ENCODE results near the gene PNKD.

PNKD gene

GRCh38 chr2:218342837-218343236, 72.5 kb downstream of the PNKD start:
- Histone ChIP-seq H3K23ac (ENCODE audit: low read length) (no peak overlapping the region), H3K36me3 (ENCODE audit: control insufficient read depth in 1 of 2, insufficient read depth in 2 of 2, low read length in 2 of 2) (peaks cover 7 to 9% of the 10 kb centered on the region in 2 experiments), H2AK5ac (ENCODE audit: low read length) (no peak overlapping the region), H4K91ac (ENCODE audit: low read depth, low read length) (no peak overlapping the region), H2BK120ac (ENCODE audit: insufficient read depth, low read length, poor library complexity) (no peak overlapping the region), H3K27ac (ENCODE audit: low read depth, low read length) (no peak overlapping the region), H2AFZ (ENCODE audit: insufficient read depth, low read length, poor library complexity) (no peak overlapping the region), H4K8ac (ENCODE audit: low read depth, low read length) (no peak overlapping the region), H3K9ac (ENCODE audit: low read length) (no peak overlapping the region), H3K18ac (ENCODE audit: low read length) (no peak overlapping the region), H3K4me3 (ENCODE audit: low read depth, low read length) (no peak overlapping the region), H2BK12ac (ENCODE audit: low read length) (no peak overlapping the region), H3K4ac (ENCODE audit: low read depth, low read length) (no peak overlapping the region), H3K79me2 (ENCODE audit: control insufficient read depth, insufficient read depth, low read length, poor library complexity) (no peaks in the 10 kb centered on the region), H3K14ac (ENCODE audit: low read length) (no peak overlapping the region), H3K4me1 (ENCODE audit: control insufficient read depth in 1 of 2, insufficient read depth in 2 of 2, low read length in 2 of 2) (peaks cover 0 to 3% of the 10 kb centered on the region in 2 experiments), H4K12ac (ENCODE audit: low read depth, low read length) (no peak overlapping the region), H3K9me3 (ENCODE audit: insufficient read depth, low read depth, low read length) (no peaks in the 10 kb centered on the region), H2BK5ac (ENCODE audit: low read depth, low read length, poor library complexity) (no peak overlapping the region), H3K27me3 (ENCODE audit: insufficient read depth, low read length) (no peaks in the 10 kb centered on the region), H3K4me2 (ENCODE audit: low read length) (no peak overlapping the region), H3K79me1 (ENCODE audit: low read length) (no peaks in the 10 kb centered on the region)
- no peak for DNase-seq
- WGBS (ENCODE audit: extremely low coverage, insufficient coverage, insufficient read length), result no CpG with 5 or more reads among the region's 5 CpGs

GRCh38 chr2:218343591-218343990, 73.3 kb downstream of the PNKD start:
- no peak overlapping the region for H3K4me3 ChIP-seq (ENCODE audit: low read depth, low read length)
- H4K91ac ChIP-seq (ENCODE audit: low read depth, low read length), result no peak overlapping the region
- no peak overlapping the region for H3K18ac ChIP-seq (ENCODE audit: low read length)
- H2BK12ac ChIP-seq (ENCODE audit: low read length), result no peak overlapping the region
- no peak overlapping the region for H3K27ac ChIP-seq (ENCODE audit: low read depth, low read length)
- no peak overlapping the region for H4K12ac ChIP-seq (ENCODE audit: low read depth, low read length)
- no peaks in the 10 kb centered on the region for H3K27me3 ChIP-seq (ENCODE audit: insufficient read depth, low read length)
- no peak for DNase-seq
- H3K9ac ChIP-seq (ENCODE audit: low read length), result no peak overlapping the region
- no peak overlapping the region for H2AK5ac ChIP-seq (ENCODE audit: low read length)
- H3K23ac ChIP-seq (ENCODE audit: low read length), result no peak overlapping the region
- H2BK120ac ChIP-seq (ENCODE audit: insufficient read depth, low read length, poor library complexity), result no peak overlapping the region
- H3K14ac ChIP-seq (ENCODE audit: low read length), result no peak overlapping the region
- H3K36me3 ChIP-seq (ENCODE audit: control insufficient read depth in 1 of 2, insufficient read depth in 2 of 2, low read length in 2 of 2), result peaks cover 7 to 9% of the 10 kb centered on the region in 2 experiments
- no peak overlapping the region for H2BK5ac ChIP-seq (ENCODE audit: low read depth, low read length, poor library complexity)
- no peak overlapping the region for H3K4ac ChIP-seq (ENCODE audit: low read depth, low read length)
- no peak overlapping the region for H2AFZ ChIP-seq (ENCODE audit: insufficient read depth, low read length, poor library complexity)
- no peaks in the 10 kb centered on the region for H3K79me1 ChIP-seq (ENCODE audit: low read length)
- no peaks in the 10 kb centered on the region for H3K79me2 ChIP-seq (ENCODE audit: control insufficient read depth, insufficient read depth, low read length, poor library complexity)
- WGBS (ENCODE audit: extremely low coverage, insufficient coverage, insufficient read length), result no CpG with 5 or more reads among the region's 3 CpGs
- no peaks in the 10 kb centered on the region for H3K9me3 ChIP-seq (ENCODE audit: insufficient read depth, low read depth, low read length)
- no peak overlapping the region for H3K4me2 ChIP-seq (ENCODE audit: low read length)
- H4K8ac ChIP-seq (ENCODE audit: low read depth, low read length), result no peak overlapping the region
- peaks cover 0 to 3% of the 10 kb centered on the region in 2 experiments for H3K4me1 ChIP-seq (ENCODE audit: control insufficient read depth in 1 of 2, insufficient read depth in 2 of 2, low read length in 2 of 2)

- H3K4me1 ChIP-seq (ENCODE audit: control insufficient read depth in 1 of 2, insufficient read depth in 2 of 2, low read length in 2 of 2), result peaks cover 0 to 3% of the 10 kb centered on the region in 2 experiments
- no peak overlapping the region for H3K4me3 ChIP-seq (ENCODE audit: low read depth, low read length)
- no peak overlapping the region for H4K91ac ChIP-seq (ENCODE audit: low read depth, low read length)
- H3K18ac ChIP-seq (ENCODE audit: low read length), result no peak overlapping the region
- no peak overlapping the region for H4K12ac ChIP-seq (ENCODE audit: low read depth, low read length)
- no peak overlapping the region for H3K4me2 ChIP-seq (ENCODE audit: low read length)
- no peak overlapping the region for H2BK5ac ChIP-seq (ENCODE audit: low read depth, low read length, poor library complexity)
- no peaks in the 10 kb centered on the region for H3K27me3 ChIP-seq (ENCODE audit: insufficient read depth, low read length)
- H3K27ac ChIP-seq (ENCODE audit: low read depth, low read length), result no peak overlapping the region
- H2AK5ac ChIP-seq (ENCODE audit: low read length), result no peak overlapping the region
- no peak overlapping the region for H3K23ac ChIP-seq (ENCODE audit: low read length)
- H3K79me1 ChIP-seq (ENCODE audit: low read length), result no peaks in the 10 kb centered on the region
- no peaks in the 10 kb centered on the region for H3K79me2 ChIP-seq (ENCODE audit: control insufficient read depth, insufficient read depth, low read length, poor library complexity)
- no peak overlapping the region for H4K8ac ChIP-seq (ENCODE audit: low read depth, low read length)
- no peak overlapping the region for H3K9ac ChIP-seq (ENCODE audit: low read length)
- no peak overlapping the region for H2AFZ ChIP-seq (ENCODE audit: insufficient read depth, low read length, poor library complexity)
- H2BK120ac ChIP-seq (ENCODE audit: insufficient read depth, low read length, poor library complexity), result no peak overlapping the region
- no peak for DNase-seq
- H3K14ac ChIP-seq (ENCODE audit: low read length), result no peak overlapping the region
- no peak overlapping the region for H2BK12ac ChIP-seq (ENCODE audit: low read length)
- H3K9me3 ChIP-seq (ENCODE audit: insufficient read depth, low read depth, low read length), result no peaks in the 10 kb centered on the region
- peaks cover 7 to 9% of the 10 kb centered on the region in 2 experiments for H3K36me3 ChIP-seq (ENCODE audit: control insufficient read depth in 1 of 2, insufficient read depth in 2 of 2, low read length in 2 of 2)
- no CpG with 5 or more reads among the region's 12 CpGs for WGBS (ENCODE audit: extremely low coverage, insufficient coverage, insufficient read length)
- H3K4ac ChIP-seq (ENCODE audit: low read depth, low read length), result no peak overlapping the region
These were observed 73.9 kb downstream of the PNKD start for GRCh38 chr2:218344090-218344754.

- DNase-seq, result no peak
- H3K79me1 ChIP-seq (ENCODE audit: low read length), result no peaks in the 10 kb centered on the region
- H3K9me3 ChIP-seq (ENCODE audit: insufficient read depth, low read depth, low read length), result no peaks in the 10 kb centered on the region
- H4K8ac ChIP-seq (ENCODE audit: low read depth, low read length), result no peak overlapping the region
- H2AK5ac ChIP-seq (ENCODE audit: low read length), result no peak overlapping the region
- H3K4me1 ChIP-seq (ENCODE audit: control insufficient read depth in 1 of 2, insufficient read depth in 2 of 2, low read length in 2 of 2), result peaks cover 0 to 3% of the 10 kb centered on the region in 2 experiments
- no peak overlapping the region for H3K4me3 ChIP-seq (ENCODE audit: low read depth, low read length)
- H3K27me3 ChIP-seq (ENCODE audit: insufficient read depth, low read length), result no peaks in the 10 kb centered on the region
- H3K9ac ChIP-seq (ENCODE audit: low read length), result no peak overlapping the region
- no peak overlapping the region for H4K91ac ChIP-seq (ENCODE audit: low read depth, low read length)
- H3K18ac ChIP-seq (ENCODE audit: low read length), result no peak overlapping the region
- no peak overlapping the region for H3K4me2 ChIP-seq (ENCODE audit: low read length)
- H3K27ac ChIP-seq (ENCODE audit: low read depth, low read length), result no peak overlapping the region
- H3K36me3 ChIP-seq (ENCODE audit: control insufficient read depth in 1 of 2, insufficient read depth in 2 of 2, low read length in 2 of 2), result peaks cover 7 to 9% of the 10 kb centered on the region in 2 experiments
- H4K12ac ChIP-seq (ENCODE audit: low read depth, low read length), result no peak overlapping the region
- H2BK120ac ChIP-seq (ENCODE audit: insufficient read depth, low read length, poor library complexity), result no peak overlapping the region
- H3K79me2 ChIP-seq (ENCODE audit: control insufficient read depth, insufficient read depth, low read length, poor library complexity), result no peaks in the 10 kb centered on the region
- no peak overlapping the region for H3K4ac ChIP-seq (ENCODE audit: low read depth, low read length)
- no peak overlapping the region for H3K23ac ChIP-seq (ENCODE audit: low read length)
- no CpG with 5 or more reads among the region's 22 CpGs for WGBS (ENCODE audit: extremely low coverage, insufficient coverage, insufficient read length)
- H2BK12ac ChIP-seq (ENCODE audit: low read length), result no peak overlapping the region
- H2AFZ ChIP-seq (ENCODE audit: insufficient read depth, low read length, poor library complexity), result no peak overlapping the region
- H2BK5ac ChIP-seq (ENCODE audit: low read depth, low read length, poor library complexity), result no peak overlapping the region
- no peak overlapping the region for H3K14ac ChIP-seq (ENCODE audit: low read length)
These were observed 74.6 kb downstream of the PNKD start for GRCh38 chr2:218344755-218345417.
